DOHH2 (cell line): ENCODE results near the gene SPRR2G.

Experiments
- H3F3A ChIP-seq: fragments of 200-600 bp; sonication (generic), shearing (Covaris generic); 2 replicates; pipeline ENCODE4 v1.6.0; 2016; ENCODE audit warnings: antibody characterized with exemption, mild to moderate bottlenecking; ENCODE audit not compliant: control insufficient read depth, insufficient read depth
- H3K27ac ChIP-seq: fragments of 200-600 bp; sonication (generic); 2 replicates; pipeline ENCODE4 v1.5.1; 2014; ENCODE audit warnings: low read depth, mild to moderate bottlenecking, low read length, moderate library complexity
- H3K27me3 ChIP-seq: fragments of 200-600 bp; sonication (generic); 2 replicates; pipeline ENCODE4 v1.6.1; 2014; ENCODE audit warnings: mild to moderate bottlenecking, low read length, mixed read lengths; ENCODE audit not compliant: control insufficient read depth
- H3K36me3 ChIP-seq: fragments of 200-600 bp; sonication (generic); 2 replicates; pipeline ENCODE4 v1.6.1; 2014; ENCODE audit warnings: mild to moderate bottlenecking, low read length, moderate library complexity, mixed read lengths; ENCODE audit not compliant: control insufficient read depth
- H3K4me1 ChIP-seq: fragments of 200-600 bp; sonication (generic); 2 replicates; pipeline ENCODE4 v1.6.1; 2014; ENCODE audit warnings: mild to moderate bottlenecking, low read length, mixed read lengths; ENCODE audit not compliant: control insufficient read depth
- H3K4me2 ChIP-seq: fragments of 200-600 bp; sonication (generic); 2 replicates; pipeline ENCODE4 v1.6.0; 2014; ENCODE audit warnings: mild to moderate bottlenecking, low read length, moderate library complexity
- H3K4me3 ChIP-seq: fragments of 200-600 bp; sonication (generic); 2 replicates; pipeline ENCODE4 v1.5.1; 2014; ENCODE audit warnings: mild to moderate bottlenecking, low read length, mixed read lengths
- H3K79me2 ChIP-seq: fragments of 200-600 bp; sonication (generic); 2 replicates; pipeline ENCODE4 v1.6.1; 2014; ENCODE audit warnings: mild to moderate bottlenecking, low read length, mixed read lengths; ENCODE audit not compliant: control insufficient read depth
- H3K9me2 ChIP-seq: fragments of 200-600 bp; sonication (generic); replicated peaks from 2 replicates; pipeline ENCODE4 v1.6.1; 2014; ENCODE audit warnings: mild to moderate bottlenecking, low read length, mixed read lengths; ENCODE audit not compliant: control insufficient read depth
- H3K9me3 ChIP-seq: fragments of 200-600 bp; sonication (generic); 2 replicates; pipeline ENCODE4 v1.6.1; 2014; ENCODE audit warnings: antibody characterized with exemption, low read length, mixed read lengths; ENCODE audit not compliant: control insufficient read depth, insufficient read depth
- H4K20me1 ChIP-seq: fragments of 200-600 bp; sonication (generic); 2 replicates; pipeline ENCODE4 v1.6.0; 2014; ENCODE audit warnings: low read depth, mild to moderate bottlenecking, antibody characterized with exemption, low read length, moderate library complexity; ENCODE audit not compliant: control insufficient read depth, insufficient read depth
- CTCF ChIP-seq: fragments of 200-600 bp; sonication (generic); IDR thresholded peaks from one replicate; pipeline ENCODE4 v1.5.1; 2014; ENCODE audit warnings: antibody characterized with exemption, mild to moderate bottlenecking, low read depth, low read length; ENCODE audit not compliant: poor library complexity, severe bottlenecking
- EZH2phosphoT487 ChIP-seq: fragments of 200-600 bp; sonication (generic); IDR thresholded peaks from 2 replicates; pipeline ENCODE4 v1.6.1; 2017; ENCODE audit warnings: borderline replicate concordance, mild to moderate bottlenecking, antibody characterized with exemption, low read length, moderate library complexity, mixed read lengths

The SPRR2G gene

GRCh38 chr1:153155541-153155940 lies 4.9 kb upstream of the SPRR2G start:
- Histone ChIP-seq H3K4me2 (no peak overlapping the region), H3K9me3 (peaks cover 11% of the 10 kb centered on the region), H3K36me3 (no peaks in the 10 kb centered on the region), H3K27ac (no peak overlapping the region), H4K20me1 (no peaks in the 10 kb centered on the region), H3K27me3 (no peaks in the 10 kb centered on the region), H3K4me1 (no peaks in the 10 kb centered on the region), H3K9me2 (no peaks in the 10 kb centered on the region), H3K4me3 (no peak overlapping the region), H3F3A (no peaks in the 10 kb centered on the region), H3K79me2 (no peaks in the 10 kb centered on the region)
- TF ChIP-seq CTCF (no peak), EZH2phosphoT487 (no peak)

GRCh38 chr1:153152481-153152880 lies 1.8 kb upstream of the SPRR2G start:
- Histone ChIP-seq H3K4me3 (no peak overlapping the region), H3K4me1 (no peaks in the 10 kb centered on the region), H4K20me1 (no peaks in the 10 kb centered on the region), H3K36me3 (no peaks in the 10 kb centered on the region), H3K27me3 (no peaks in the 10 kb centered on the region), H3K27ac (no peak overlapping the region), H3K9me3 (no peaks in the 10 kb centered on the region), H3K4me2 (no peak overlapping the region), H3K79me2 (no peaks in the 10 kb centered on the region), H3K9me2 (no peaks in the 10 kb centered on the region), H3F3A (no peaks in the 10 kb centered on the region)
- TF ChIP-seq EZH2phosphoT487 = no peak
- no peak for TF ChIP-seq CTCF

GRCh38 chr1:153141377-153141776 lies 9.3 kb downstream of the SPRR2G start:
- H3K4me1 ChIP-seq = no peaks in the 10 kb centered on the region
- H3K36me3 ChIP-seq = no peaks in the 10 kb centered on the region
- TF ChIP-seq CTCF (no peak), EZH2phosphoT487 (no peak)
- H3K4me2 ChIP-seq = no peak overlapping the region
- H3K79me2 ChIP-seq = no peaks in the 10 kb centered on the region
- 0 out of 2 replicates have a peak, but pooled peaks cover 3% of the 10 kb centered on the region for H3K27me3 ChIP-seq
- no peaks in the 10 kb centered on the region for H3F3A ChIP-seq
- H3K9me3 ChIP-seq = no peaks in the 10 kb centered on the region
- no peak overlapping the region for H3K4me3 ChIP-seq
- H3K9me2 ChIP-seq = no peaks in the 10 kb centered on the region; the same call in 1 of the 2 replicates
- no peak overlapping the region for H3K27ac ChIP-seq
- no peaks in the 10 kb centered on the region for H4K20me1 ChIP-seq

- H4K20me1 ChIP-seq = no peaks in the 10 kb centered on the region
- H3K4me2 ChIP-seq = no peak overlapping the region
- no peaks in the 10 kb centered on the region for H3K79me2 ChIP-seq
- H3K9me2 ChIP-seq = no peaks in the 10 kb centered on the region; the same call in 1 of the 2 replicates
- H3K4me3 ChIP-seq = no peak overlapping the region
- H3F3A ChIP-seq = no peaks in the 10 kb centered on the region
- H3K9me3 ChIP-seq = no peaks in the 10 kb centered on the region
- no peak overlapping the region for H3K27ac ChIP-seq
- TF ChIP-seq EZH2phosphoT487 = no peak
- no peak for TF ChIP-seq CTCF
- 0 out of 2 replicates have a peak, but pooled peaks cover 3% of the 10 kb centered on the region for H3K27me3 ChIP-seq
- no peaks in the 10 kb centered on the region for H3K4me1 ChIP-seq
- H3K36me3 ChIP-seq = no peaks in the 10 kb centered on the region
These were observed 10.2 kb downstream of the SPRR2G start for GRCh38 chr1:153140484-153140883.
